HG02588 (cell line): Measurements from ENCODE around the gene C4orf36.
"Not testable (repeated sequence)": the region's sequence is repeated elsewhere in the genome, so short reads cannot be mapped to it uniquely, and the experiment has no call there.

Experiments
- ATAC-seq: cut with Tn5 transposase; IDR thresholded peaks from one replicate; pipeline ENCODE4 v1.9.1; 2021; ENCODE audit warnings: mild to moderate bottlenecking, moderate library complexity; ENCODE audit not compliant: unreplicated experiment

The C4orf36 gene

GRCh38 chr4:86917212-86918039 is 25.2 kb upstream of the C4orf36 start:
- ATAC-seq = no peak

GRCh38 chr4:86916392-86916791 is 24.2 kb upstream of the C4orf36 start:
- no peak for ATAC-seq

- ATAC-seq = no peak
Measured at GRCh38 chr4:86910820-86911684, 18.8 kb upstream of the C4orf36 start.

- no peak for ATAC-seq
Measured at GRCh38 chr4:86910369-86910768, 18.1 kb upstream of the C4orf36 start.

- no peak for ATAC-seq
Measured at GRCh38 chr4:86909546-86910295, 17.5 kb upstream of the C4orf36 start.

GRCh38 chr4:86908251-86908657 is 16.0 kb upstream of the C4orf36 start:
- no peak for ATAC-seq

- ATAC-seq = no peak
Measured at GRCh38 chr4:86901864-86902263, 9.6 kb upstream of the C4orf36 start.

- no peak for ATAC-seq
Measured at GRCh38 chr4:86898562-86898961, 6.3 kb upstream of the C4orf36 start.

- ATAC-seq = no peak
Measured at GRCh38 chr4:86896596-86896995, 4.4 kb upstream of the C4orf36 start.

GRCh38 chr4:86895692-86896488 is 3.7 kb upstream of the C4orf36 start:
- peak; percentile 46 for ATAC-seq

- ATAC-seq = no peak
Measured at GRCh38 chr4:86894455-86894854, 2.2 kb upstream of the C4orf36 start.

GRCh38 chr4:86893136-86893535 is 914 bp upstream of the C4orf36 start:
- ATAC-seq = no peak

GRCh38 chr4:86892636-86892960 is 376 bp upstream of the C4orf36 start:
- ATAC-seq = no peak

- ATAC-seq = no peak
Measured at GRCh38 chr4:86890790-86891189, 1.4 kb downstream of the C4orf36 start.

- no peak for ATAC-seq
Measured at GRCh38 chr4:86879641-86880040, 12.6 kb downstream of the C4orf36 start.

GRCh38 chr4:86878640-86879039 is 13.6 kb downstream of the C4orf36 start:
- ATAC-seq = no peak

GRCh38 chr4:86876894-86877685 is 15.1 kb downstream of the C4orf36 start:
- ATAC-seq = no peak

- ATAC-seq = not testable (repeated sequence)
Measured at GRCh38 chr4:86875436-86875835, 16.8 kb downstream of the C4orf36 start.

- no peak for ATAC-seq
Measured at GRCh38 chr4:86872135-86872534, 20.1 kb downstream of the C4orf36 start.
